ENCODE data around the gene OR1D5. TPM values are rescaled to one million over a fixed set of nuclear protein-coding genes. Genes with fewer than 3 reads are reported as not detected.

OR1D5 gene
- polyA plus RNA-seq, 2 of the 4 experiments (the other 2 are of a cell fraction), result not detected

DNA sequence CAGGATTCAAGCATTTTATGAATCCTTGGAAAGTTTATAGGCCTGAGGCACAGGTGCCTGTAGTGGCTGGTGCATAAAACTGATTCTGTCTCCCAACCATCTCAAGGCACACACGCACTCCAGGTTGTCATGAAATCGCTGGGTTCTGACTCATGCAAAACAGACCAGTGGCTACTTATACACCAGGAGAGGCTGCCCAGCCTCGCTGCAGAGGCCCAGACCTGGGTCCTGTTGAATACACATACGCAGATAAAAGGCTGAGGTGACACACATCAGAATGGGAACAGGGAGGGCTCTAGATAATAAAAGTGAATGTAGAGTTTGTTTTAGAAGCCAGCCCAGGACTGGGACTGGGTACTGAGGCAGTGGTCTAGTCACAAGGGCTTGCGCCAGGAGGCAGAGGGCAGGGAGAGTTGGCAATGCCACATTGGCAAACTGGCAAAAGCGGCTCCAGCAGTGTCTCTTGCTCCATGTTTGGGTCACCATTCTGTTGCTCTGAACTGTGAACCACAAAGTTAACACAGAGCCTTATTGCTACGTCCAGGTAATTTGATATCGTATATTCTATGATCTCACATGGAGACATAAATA is 13.6 kb downstream of the OR1D5 start (continued):
- TF ChIP-seq JUNB (IDR thresholded peaks at IDR 0.05) (no peak), ZSCAN20 (CRISPR knock-in tag; IDR thresholded peaks at IDR 0.05) (no peak), JUN (IDR thresholded peaks at IDR 0.05) (no peak), MAFK (IDR thresholded peaks at IDR 0.05; ENCODE audit: partially characterized antibody) (no peak), RNF2 (IDR thresholded peaks at IDR 0.05; ENCODE audit: borderline replicate concordance, low read depth) (no peak), POLR2AphosphoS2 (conservative IDR thresholded peaks at IDR 0.05; ENCODE audit: low read length) (no peak)
- TF ChIP-seq, protein P1, sequence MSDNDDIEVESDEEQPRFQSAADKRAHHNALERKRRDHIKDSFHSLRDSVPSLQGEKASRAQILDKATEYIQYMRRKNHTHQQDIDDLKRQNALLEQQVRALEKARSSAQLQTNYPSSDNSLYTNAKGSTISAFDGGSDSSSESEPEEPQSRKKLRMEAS (IDR thresholded peaks at IDR 0.05), result no peak

DNA sequence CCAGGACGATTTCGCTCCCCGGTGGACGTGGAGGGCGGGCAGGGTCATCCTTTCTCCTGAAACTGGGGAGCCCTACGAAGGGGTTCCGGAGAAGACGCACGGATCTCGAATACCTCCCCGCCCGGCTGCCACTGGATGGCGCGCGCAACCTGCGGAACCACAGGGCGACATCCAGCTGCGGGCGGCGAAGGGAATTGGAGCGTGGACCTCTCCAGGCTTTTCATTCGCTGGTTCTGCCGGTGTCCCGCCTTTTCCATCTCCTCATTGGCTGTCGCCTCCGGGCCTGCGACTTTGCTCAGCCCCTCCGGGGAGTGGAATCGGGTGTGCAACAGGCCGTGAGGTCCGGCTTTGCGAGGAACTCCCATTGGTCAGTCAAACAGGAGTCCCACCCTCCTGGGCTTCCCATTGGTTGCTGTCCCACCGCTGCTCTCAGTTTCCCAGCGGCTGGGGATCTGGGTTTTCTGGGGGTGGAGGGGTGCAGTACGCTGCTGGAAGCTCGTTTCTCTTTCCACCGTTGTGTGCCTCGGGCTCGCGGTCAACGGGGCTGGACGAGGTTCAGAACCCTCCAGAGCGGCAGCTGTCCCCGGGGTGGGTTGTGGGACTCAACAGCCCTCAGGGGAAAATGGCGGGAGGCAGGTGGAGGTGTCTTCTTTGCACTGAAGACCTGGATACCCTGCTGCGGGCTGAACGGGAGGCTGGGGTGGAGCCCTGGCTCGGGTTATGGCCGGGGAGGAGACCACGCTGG is 14.5 kb downstream of the OR1D5 start:
- peak overlapping the region; percentile 58 for H3K4me3 ChIP-seq
- ATAC-seq, result peak; percentile 99
- TF ChIP-seq EHMT2 (IDR thresholded peaks at IDR 0.05; ENCODE audit: low read depth), result peak; percentile 52; the same call in 1 of the 2 replicates
- TF ChIP-seq, protein P2, sequence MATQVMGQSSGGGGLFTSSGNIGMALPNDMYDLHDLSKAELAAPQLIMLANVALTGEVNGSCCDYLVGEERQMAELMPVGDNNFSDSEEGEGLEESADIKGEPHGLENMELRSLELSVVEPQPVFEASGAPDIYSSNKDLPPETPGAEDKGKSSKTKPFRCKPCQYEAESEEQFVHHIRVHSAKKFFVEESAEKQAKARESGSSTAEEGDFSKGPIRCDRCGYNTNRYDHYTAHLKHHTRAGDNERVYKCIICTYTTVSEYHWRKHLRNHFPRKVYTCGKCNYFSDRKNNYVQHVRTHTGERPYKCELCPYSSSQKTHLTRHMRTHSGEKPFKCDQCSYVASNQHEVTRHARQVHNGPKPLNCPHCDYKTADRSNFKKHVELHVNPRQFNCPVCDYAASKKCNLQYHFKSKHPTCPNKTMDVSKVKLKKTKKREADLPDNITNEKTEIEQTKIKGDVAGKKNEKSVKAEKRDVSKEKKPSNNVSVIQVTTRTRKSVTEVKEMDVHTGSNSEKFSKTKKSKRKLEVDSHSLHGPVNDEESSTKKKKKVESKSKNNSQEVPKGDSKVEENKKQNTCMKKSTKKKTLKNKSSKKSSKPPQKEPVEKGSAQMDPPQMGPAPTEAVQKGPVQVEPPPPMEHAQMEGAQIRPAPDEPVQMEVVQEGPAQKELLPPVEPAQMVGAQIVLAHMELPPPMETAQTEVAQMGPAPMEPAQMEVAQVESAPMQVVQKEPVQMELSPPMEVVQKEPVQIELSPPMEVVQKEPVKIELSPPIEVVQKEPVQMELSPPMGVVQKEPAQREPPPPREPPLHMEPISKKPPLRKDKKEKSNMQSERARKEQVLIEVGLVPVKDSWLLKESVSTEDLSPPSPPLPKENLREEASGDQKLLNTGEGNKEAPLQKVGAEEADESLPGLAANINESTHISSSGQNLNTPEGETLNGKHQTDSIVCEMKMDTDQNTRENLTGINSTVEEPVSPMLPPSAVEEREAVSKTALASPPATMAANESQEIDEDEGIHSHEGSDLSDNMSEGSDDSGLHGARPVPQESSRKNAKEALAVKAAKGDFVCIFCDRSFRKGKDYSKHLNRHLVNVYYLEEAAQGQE (IDR thresholded peaks at IDR 0.05), result no peak
- TF ChIP-seq ZSCAN20 (CRISPR knock-in tag; IDR thresholded peaks at IDR 0.05), result no peak
- TF ChIP-seq, protein P3, sequence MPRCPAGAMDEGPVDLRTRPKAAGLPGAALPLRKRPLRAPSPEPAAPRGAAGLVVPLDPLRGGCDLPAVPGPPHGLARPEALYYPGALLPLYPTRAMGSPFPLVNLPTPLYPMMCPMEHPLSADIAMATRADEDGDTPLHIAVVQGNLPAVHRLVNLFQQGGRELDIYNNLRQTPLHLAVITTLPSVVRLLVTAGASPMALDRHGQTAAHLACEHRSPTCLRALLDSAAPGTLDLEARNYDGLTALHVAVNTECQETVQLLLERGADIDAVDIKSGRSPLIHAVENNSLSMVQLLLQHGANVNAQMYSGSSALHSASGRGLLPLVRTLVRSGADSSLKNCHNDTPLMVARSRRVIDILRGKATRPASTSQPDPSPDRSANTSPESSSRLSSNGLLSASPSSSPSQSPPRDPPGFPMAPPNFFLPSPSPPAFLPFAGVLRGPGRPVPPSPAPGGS (IDR thresholded peaks at IDR 0.05), result peak; percentile 60; the same call in 1 of the 3 replicates
- TF ChIP-seq MAFK (IDR thresholded peaks at IDR 0.05; ENCODE audit: partially characterized antibody), result no peak
- TF ChIP-seq KDM5A (IDR thresholded peaks at IDR 0.05), result peak; percentile 85
- TF ChIP-seq RCOR1 (IDR thresholded peaks at IDR 0.05; ENCODE audit: low read depth, low read length), result no peak
- peak; percentile 89 for TF ChIP-seq PHF8 (IDR thresholded peaks at IDR 0.05; ENCODE audit: borderline replicate concordance, low read depth)
- TF ChIP-seq CBX2 (IDR thresholded peaks at IDR 0.05; ENCODE audit: borderline replicate concordance, low read depth), result no peak
- peak; percentile 97 to 99 for TF ChIP-seq RAD21 (conservative IDR thresholded peaks at IDR 0.05 in 1 of 2, IDR thresholded peaks at IDR 0.05 in 1 of 2)
- TF ChIP-seq, protein P4, sequence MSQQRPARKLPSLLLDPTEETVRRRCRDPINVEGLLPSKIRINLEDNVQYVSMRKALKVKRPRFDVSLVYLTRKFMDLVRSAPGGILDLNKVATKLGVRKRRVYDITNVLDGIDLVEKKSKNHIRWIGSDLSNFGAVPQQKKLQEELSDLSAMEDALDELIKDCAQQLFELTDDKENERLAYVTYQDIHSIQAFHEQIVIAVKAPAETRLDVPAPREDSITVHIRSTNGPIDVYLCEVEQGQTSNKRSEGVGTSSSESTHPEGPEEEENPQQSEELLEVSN (IDR thresholded peaks at IDR 0.05; ENCODE audit: borderline replicate concordance, low read depth), result peak; percentile 91
- TF ChIP-seq, protein P5, sequence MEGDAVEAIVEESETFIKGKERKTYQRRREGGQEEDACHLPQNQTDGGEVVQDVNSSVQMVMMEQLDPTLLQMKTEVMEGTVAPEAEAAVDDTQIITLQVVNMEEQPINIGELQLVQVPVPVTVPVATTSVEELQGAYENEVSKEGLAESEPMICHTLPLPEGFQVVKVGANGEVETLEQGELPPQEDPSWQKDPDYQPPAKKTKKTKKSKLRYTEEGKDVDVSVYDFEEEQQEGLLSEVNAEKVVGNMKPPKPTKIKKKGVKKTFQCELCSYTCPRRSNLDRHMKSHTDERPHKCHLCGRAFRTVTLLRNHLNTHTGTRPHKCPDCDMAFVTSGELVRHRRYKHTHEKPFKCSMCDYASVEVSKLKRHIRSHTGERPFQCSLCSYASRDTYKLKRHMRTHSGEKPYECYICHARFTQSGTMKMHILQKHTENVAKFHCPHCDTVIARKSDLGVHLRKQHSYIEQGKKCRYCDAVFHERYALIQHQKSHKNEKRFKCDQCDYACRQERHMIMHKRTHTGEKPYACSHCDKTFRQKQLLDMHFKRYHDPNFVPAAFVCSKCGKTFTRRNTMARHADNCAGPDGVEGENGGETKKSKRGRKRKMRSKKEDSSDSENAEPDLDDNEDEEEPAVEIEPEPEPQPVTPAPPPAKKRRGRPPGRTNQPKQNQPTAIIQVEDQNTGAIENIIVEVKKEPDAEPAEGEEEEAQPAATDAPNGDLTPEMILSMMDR (IDR thresholded peaks at IDR 0.05), result peak; percentile 95
- peak; percentile 80 for TF ChIP-seq POLR2A (IDR thresholded peaks at IDR 0.05; ENCODE audit: low read length)
- no peak for TF ChIP-seq EP300 (IDR thresholded peaks at IDR 0.05)
- TF ChIP-seq RFX5 (IDR thresholded peaks at IDR 0.05), result peak; percentile 83
- no peak for TF ChIP-seq NR3C1 (IDR thresholded peaks at IDR 0.05)
- TF ChIP-seq POLR2AphosphoS2 (conservative IDR thresholded peaks at IDR 0.05; ENCODE audit: low read length), result no peak
- peak; percentile 93 for TF ChIP-seq MAZ (IDR thresholded peaks at IDR 0.05; ENCODE audit: borderline replicate concordance, low read depth, low read length)
- peak in 1 of 2 experiments; percentile 45; a peak in 2 of 5 replicates for TF ChIP-seq JUN (IDR thresholded peaks at IDR 0.05)
- TF ChIP-seq, protein P6, sequence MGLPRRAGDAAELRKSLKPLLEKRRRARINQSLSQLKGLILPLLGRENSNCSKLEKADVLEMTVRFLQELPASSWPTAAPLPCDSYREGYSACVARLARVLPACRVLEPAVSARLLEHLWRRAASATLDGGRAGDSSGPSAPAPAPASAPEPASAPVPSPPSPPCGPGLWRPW (IDR thresholded peaks at IDR 0.05), result no peak
- peak; percentile 47; the same call in 1 of the 2 replicates for TF ChIP-seq HOXB13 (CRISPR knock-in tag; IDR thresholded peaks at IDR 0.05; ENCODE audit: low read depth)
- TF ChIP-seq FOSB (CRISPR knock-in tag; IDR thresholded peaks at IDR 0.05), result no peak
- TF ChIP-seq SMC3 (IDR thresholded peaks at IDR 0.05), result peak; percentile 86
- TF ChIP-seq CHD2 (IDR thresholded peaks at IDR 0.05; ENCODE audit: low read length, partially characterized antibody), result no peak
- TF ChIP-seq, protein P1 (IDR thresholded peaks at IDR 0.05), result peak; percentile 57; the same call in 1 of the 2 replicates
- peak overlapping the region; percentile 74 to 91 for H3K27ac ChIP-seq
- peaks cover 11% of the 10 kb centered on the region for H3K9me3 ChIP-seq
- peak; percentile 96 to 99 for DNase-seq (ENCODE audit: low read depth in 1 of 2, low spot score in 1 of 2)
- FAIRE-seq, result peak; percentile 87
- peak overlapping the region; percentile 82 for H3K4me2 ChIP-seq
- peaks cover 8% of the 10 kb centered on the region; the same call in 1 of the 3 replicates for H3K4me1 ChIP-seq
- 3% methylated on average over 50 of the region's 50 CpGs for WGBS (ENCODE audit: missing lambda C conversion rate)
- CTCF ChIA-PET, result interaction anchor here (0.5 to 4.1 kb wide), 60 partner anchors 9 to 868 kb away, joined by 3 to 100 read pairs (median 4); partner anchors contain the start of genes CTNS, P2RX1 and SHPK
- POLR2A ChIA-PET, result interaction anchor here (0.5 to 1.8 kb wide), 5 partner anchors 205 to 619 kb away, joined by 3 to 9 read pairs (median 4); partner anchors contain the start of genes CTNS and SHPK
